GM12878 (cell line): Measurements from ENCODE around the gene IFIT2. TPM values are rescaled to one million over a fixed set of nuclear protein-coding genes. Genes with fewer than 3 reads are reported as not detected.

ENCODE experiments used
- ATAC-seq: fragments of 200-7000 bp; cut with Tn5 transposase; 3 replicates; pipeline ENCODE4 v1.9.1; 2020; ENCODE audit warnings: mild to moderate bottlenecking, moderate library complexity
- BruUV-seq: library from RNA; stranded (reverse); fragments of 400-500 nt; replicated peaks from 2 replicates; lab custom pipeline; 2021; lab: Mats Ljungman, UMichigan
- CTCF ChIA-PET: fragments of 300-600 bp; sonication (Branson Sonifier 250); formaldehyde crosslinking; extraction: SDS; loops from one replicate; lab custom pipeline; 2021; ENCODE audit warnings: inconsistent platforms; lab: Yijun Ruan, JAX
- POLR2A ChIA-PET: fragments of 350-600 bp; formaldehyde crosslinking; extraction: SDS; loops from one replicate; lab custom pipeline; 2021; ENCODE audit warnings: inconsistent platforms; lab: Charles Lee
- RAD21 ChIA-PET: fragments of 300-600 bp; sonication (Branson Sonifier 250); formaldehyde crosslinking; loops from one replicate; lab custom pipeline; 2023; ENCODE audit warnings: antibody characterized with exemption; ENCODE audit not compliant: unreplicated experiment; lab: Charles Lee
- SMC1A ChIA-PET: fragments of 300-600 bp; sonication (Branson Sonifier 250); formaldehyde crosslinking; loops from one replicate; lab custom pipeline; 2023; ENCODE audit not compliant: unreplicated experiment, uncharacterized antibody; lab: Charles Lee
- DNase-seq: peaks from one replicate; pipeline ENCODE4 v3.0.0-alpha.2; 2011; ENCODE audit warnings: low read depth, low spot score
- FAIRE-seq: peaks from 3 replicates; lab custom pipeline; 2011; peaks lifted over from hg19 to GRCh38; lab: Jason Lieb, UNC
- H2AFZ ChIP-seq: 2 replicates; pipeline ENCODE4 v1.6.0; 2011; ENCODE audit warnings: low read depth, low read length, control low read depth; ENCODE audit not compliant: control insufficient read depth
- H3K27ac ChIP-seq: 2 replicates; pipeline ENCODE4 v1.5.1; 2011; ENCODE audit warnings: control low read depth; ENCODE audit not compliant: control insufficient read depth, insufficient read depth
- H3K27me3 ChIP-seq, 2 experiments: replicated peaks in 1 of 2; 2 replicates each; pipeline versions ENCODE4 v1.6.0 to v1.6.1; 2011; ENCODE audit warnings: low read length in 1 of 2; ENCODE audit not compliant: control insufficient read depth in 2 of 2, insufficient read depth in 2 of 2
- H3K36me3 ChIP-seq, 2 experiments: 2 replicates each; pipeline ENCODE4 v1.5.1; 2011; ENCODE audit warnings: low read length in 1 of 2; ENCODE audit not compliant: control insufficient read depth in 2 of 2, insufficient read depth in 2 of 2
- H3K4me1 ChIP-seq: 2 replicates; pipeline ENCODE4 v1.6.1; 2011; ENCODE audit warnings: mild to moderate bottlenecking, low read length, moderate library complexity, mixed read lengths; ENCODE audit not compliant: control insufficient read depth, insufficient read depth
- H3K4me2 ChIP-seq: 2 replicates; pipeline ENCODE4 v1.6.0; 2011; ENCODE audit warnings: control low read depth; ENCODE audit not compliant: control insufficient read depth, insufficient read depth
- H3K4me3 ChIP-seq: fragments of 200-600 bp; sonication (generic); 2 replicates; pipeline ENCODE4 v1.5.1; 2016
- H3K79me2 ChIP-seq: 2 replicates; pipeline ENCODE4 v1.6.0; 2011; ENCODE audit warnings: low read length; ENCODE audit not compliant: control insufficient read depth, insufficient read depth
- H3K9ac ChIP-seq: 2 replicates; pipeline ENCODE4 v1.8.0; 2011; ENCODE audit warnings: low read length, control low read depth, mixed read lengths; ENCODE audit not compliant: control insufficient read depth, insufficient read depth
- H3K9me3 ChIP-seq: replicated peaks from 3 replicates; pipeline ENCODE4 v1.5.1; 2011; ENCODE audit warnings: mild to moderate bottlenecking, low read length; ENCODE audit not compliant: control insufficient read depth, insufficient read depth
- H4K20me1 ChIP-seq: 2 replicates; pipeline ENCODE4 v1.6.0; 2011; ENCODE audit not compliant: control insufficient read depth, insufficient read depth
- ATF7 ChIP-seq: fragments of 450-650 bp; IDR thresholded peaks from 2 replicates; pipeline ENCODE4 v1.6.1; 2016; ENCODE audit warnings: low read depth, mild to moderate bottlenecking
- BMI1 ChIP-seq: fragments of 450-650 bp; IDR thresholded peaks from 2 replicates; pipeline ENCODE4 v1.6.1; 2016; ENCODE audit warnings: mild to moderate bottlenecking, moderate library complexity, borderline replicate concordance
- ESRRA ChIP-seq: IDR thresholded peaks from 2 replicates; pipeline ENCODE4 v1.6.1; 2012; ENCODE audit warnings: mild to moderate bottlenecking, low read length, improper control_type of control experiment
- GATAD2B ChIP-seq: fragments of 450-650 bp; conservative IDR thresholded peaks from 2 replicates; pipeline ENCODE4 v1.6.1; 2017; ENCODE audit warnings: low read depth, mild to moderate bottlenecking, moderate library complexity
- IRF4 ChIP-seq: IDR thresholded peaks from 2 replicates; pipeline ENCODE4 v1.6.1; 2011; ENCODE audit warnings: low read depth, low read length
- LARP7 ChIP-seq: fragments of 450-650 bp; IDR thresholded peaks from 2 replicates; pipeline ENCODE4 v1.6.1; 2017; ENCODE audit warnings: mild to moderate bottlenecking
- MEF2B ChIP-seq: fragments of 450-650 bp; IDR thresholded peaks from 2 replicates; pipeline ENCODE4 v1.6.1; 2018; ENCODE audit warnings: mild to moderate bottlenecking, moderate library complexity; ENCODE audit not compliant: partially characterized antibody, poor library complexity, severe bottlenecking
- PRDM15 ChIP-seq: fragments of 450-650 bp; formaldehyde crosslinking; IDR thresholded peaks from 2 replicates; pipeline ENCODE4 v1.4.0; 2020; ENCODE audit warnings: mild to moderate bottlenecking, moderate library complexity
- WGBS: methylation state at CpG from one replicate; pipeline ENCODE4 v1.1.6; 2016; ENCODE audit warnings: low lambda C conversion rate; ENCODE audit not compliant: insufficient replicate concordance, insufficient coverage; ENCODE audit errors: missing lambda C conversion rate; 5-methylcytosine and 5-hydroxymethylcytosine counted together
- in situ Hi-C: fragments of 300-500 bp; cut with MboI; formaldehyde crosslinking; loops from 9 replicates; pipeline ENCODE4 v1.14.3; 2018; ENCODE audit warnings: mixed read lengths
- intact Hi-C: fragments of 100-400 bp; cut with micrococcal nuclease; formaldehyde crosslinking; loops from one replicate; pipeline ENCODE4 v1.14.2; 2022; ENCODE audit not compliant: unreplicated experiment
- polyA plus RNA-seq, 11 experiments: library from polyadenylated mRNA; depleted of rRNA in 4 of 11; unstranded in 6 of 11; stranded (reverse) in 5 of 11; fragments of >200 nt; fragmentation: Nextera tagmentation in 4 of 11; fragmentation: Illumina TruSeq in 1 of 11; extraction: Ambion mirVana in 4 of 11; extraction: Trizol in 1 of 11; gene quantifications; 1 replicate in 1 of 11; 2 replicates in 10 of 11; pipeline versions ENCODE4 v1.2.1 to v1.2.3, GENCODE V29; 2011 to 2016; ENCODE audit warnings: inconsistent platforms in 2 of 11, missing spikeins in 2 of 11, low read depth in 1 of 11
- total RNA-seq, 4 experiments: library from RNA; depleted of rRNA in 3 of 4; stranded (reverse); fragments of >200 nt in 3 of 4; fragmentation: Illumina TruSeq in 1 of 4; extraction: Trizol in 1 of 4; gene quantifications; 2 replicates each; pipeline versions ENCODE4 v1.2.1 to v1.2.3, GENCODE V29; 2013 to 2021
- TF ChIP-seq, protein P1 (sequence below): IDR thresholded peaks from 2 replicates; pipeline ENCODE4 v1.6.1; 2011; ENCODE audit warnings: mild to moderate bottlenecking, low read depth, low read length, moderate library complexity; ENCODE audit not compliant: insufficient replicate concordance
- TF ChIP-seq, protein P2 (sequence below): IDR thresholded peaks from 2 replicates; pipeline ENCODE4 v1.6.1; 2012; ENCODE audit warnings: low read depth, low read length, improper control_type of control experiment
- TF ChIP-seq, protein P3 (sequence below): IDR thresholded peaks from 2 replicates; pipeline ENCODE4 v1.6.1; 2011; ENCODE audit warnings: borderline replicate concordance, low read depth, mild to moderate bottlenecking, moderate library complexity, low read length; ENCODE audit not compliant: insufficient read depth, poor library complexity, severe bottlenecking

IFIT2 gene
- total and polyA plus RNA-seq, 10 of the 15 experiments (the other 5 are each of a cell fraction or from before 2014, with no cell fraction given) = 5.2 to 14.8 (median 9.7) TPM

DNA sequence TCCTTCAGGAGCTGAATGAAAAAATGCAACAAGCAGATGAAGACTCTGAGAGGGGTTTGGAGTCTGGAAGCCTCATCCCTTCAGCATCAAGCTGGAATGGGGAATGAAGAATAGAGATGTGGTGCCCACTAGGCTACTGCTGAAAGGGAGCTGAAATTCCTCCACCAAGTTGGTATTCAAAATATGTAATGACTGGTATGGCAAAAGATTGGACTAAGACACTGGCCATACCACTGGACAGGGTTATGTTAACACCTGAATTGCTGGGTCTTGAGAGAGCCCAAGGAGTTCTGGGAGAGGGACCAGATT lies 5.4 kb downstream of the IFIT2 start (continued):
- TF ChIP-seq, protein P1, sequence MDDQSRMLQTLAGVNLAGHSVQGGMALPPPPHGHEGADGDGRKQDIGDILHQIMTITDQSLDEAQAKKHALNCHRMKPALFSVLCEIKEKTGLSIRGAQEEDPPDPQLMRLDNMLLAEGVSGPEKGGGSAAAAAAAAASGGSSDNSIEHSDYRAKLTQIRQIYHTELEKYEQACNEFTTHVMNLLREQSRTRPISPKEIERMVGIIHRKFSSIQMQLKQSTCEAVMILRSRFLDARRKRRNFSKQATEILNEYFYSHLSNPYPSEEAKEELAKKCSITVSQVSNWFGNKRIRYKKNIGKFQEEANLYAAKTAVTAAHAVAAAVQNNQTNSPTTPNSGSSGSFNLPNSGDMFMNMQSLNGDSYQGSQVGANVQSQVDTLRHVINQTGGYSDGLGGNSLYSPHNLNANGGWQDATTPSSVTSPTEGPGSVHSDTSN = no peak
- no peak for TF ChIP-seq ESRRA
- TF ChIP-seq, protein P2, sequence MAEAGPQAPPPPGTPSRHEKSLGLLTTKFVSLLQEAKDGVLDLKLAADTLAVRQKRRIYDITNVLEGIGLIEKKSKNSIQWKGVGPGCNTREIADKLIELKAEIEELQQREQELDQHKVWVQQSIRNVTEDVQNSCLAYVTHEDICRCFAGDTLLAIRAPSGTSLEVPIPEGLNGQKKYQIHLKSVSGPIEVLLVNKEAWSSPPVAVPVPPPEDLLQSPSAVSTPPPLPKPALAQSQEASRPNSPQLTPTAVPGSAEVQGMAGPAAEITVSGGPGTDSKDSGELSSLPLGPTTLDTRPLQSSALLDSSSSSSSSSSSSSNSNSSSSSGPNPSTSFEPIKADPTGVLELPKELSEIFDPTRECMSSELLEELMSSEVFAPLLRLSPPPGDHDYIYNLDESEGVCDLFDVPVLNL = no peak
- no peak for TF ChIP-seq ATF7
- no peak for TF ChIP-seq GATAD2B
- TF ChIP-seq MEF2B = no peak
- no peak for TF ChIP-seq IRF4

DNA sequence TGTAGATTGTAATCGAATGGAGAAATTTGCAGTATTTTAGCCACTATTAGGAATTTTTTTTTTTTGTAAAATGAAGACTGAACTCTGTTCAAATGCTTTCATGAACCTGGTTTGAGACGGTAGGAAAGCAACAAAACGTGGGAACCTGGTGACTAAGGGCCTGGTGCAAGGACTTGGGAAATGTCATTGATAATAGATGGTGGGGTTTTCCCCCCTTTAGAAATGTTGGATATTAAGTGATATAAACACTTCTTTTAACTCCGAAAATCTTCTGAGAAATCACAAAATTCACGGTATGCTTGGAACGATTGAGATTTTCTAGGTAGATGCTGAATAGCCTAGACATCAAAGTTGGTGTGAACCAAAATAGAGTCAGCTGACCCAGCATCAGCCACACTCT lies 6.4 kb downstream of the IFIT2 start:
- no peaks in the 10 kb centered on the region for H3K9me3 ChIP-seq
- intact Hi-C loops (no loop called here), in situ Hi-C loops (no loop called here)
- 0 out of 4 replicates have a peak, but pooled peaks cover 0 to 2% of the 10 kb centered on the region in 2 experiments for H3K36me3 ChIP-seq
- WGBS = 89% methylated on average over 6 of the region's 6 CpGs
- SMC1A ChIA-PET = interaction anchor here (0.8 kb wide), 1 partner anchor 38 kb away, joined by 3 read pairs; no protein-coding TSS in a partner anchor
- DNase-seq (no peak), FAIRE-seq (no peak), ATAC-seq (no peak)
- H3K27me3 ChIP-seq = no peaks in the 10 kb centered on the region
- BruUV-seq = no TSS peak
- H3K9ac ChIP-seq = no peak overlapping the region
- H3K79me2 ChIP-seq = peaks cover 10% of the 10 kb centered on the region
- no peak overlapping the region for H2AFZ ChIP-seq
- POLR2A ChIA-PET = no interaction called here
- RAD21 ChIA-PET = no interaction called here
- TF ChIP-seq PRDM15 (CRISPR knock-in tag) (no peak), LARP7 (no peak), BMI1 (no peak)
- TF ChIP-seq, protein P3, sequence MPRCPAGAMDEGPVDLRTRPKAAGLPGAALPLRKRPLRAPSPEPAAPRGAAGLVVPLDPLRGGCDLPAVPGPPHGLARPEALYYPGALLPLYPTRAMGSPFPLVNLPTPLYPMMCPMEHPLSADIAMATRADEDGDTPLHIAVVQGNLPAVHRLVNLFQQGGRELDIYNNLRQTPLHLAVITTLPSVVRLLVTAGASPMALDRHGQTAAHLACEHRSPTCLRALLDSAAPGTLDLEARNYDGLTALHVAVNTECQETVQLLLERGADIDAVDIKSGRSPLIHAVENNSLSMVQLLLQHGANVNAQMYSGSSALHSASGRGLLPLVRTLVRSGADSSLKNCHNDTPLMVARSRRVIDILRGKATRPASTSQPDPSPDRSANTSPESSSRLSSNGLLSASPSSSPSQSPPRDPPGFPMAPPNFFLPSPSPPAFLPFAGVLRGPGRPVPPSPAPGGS = no peak
- no peaks in the 10 kb centered on the region; the same call in 1 of the 2 replicates for H3K4me1 ChIP-seq
- no peak overlapping the region for H3K4me2 ChIP-seq
- no peak overlapping the region for H3K4me3 ChIP-seq
- H3K27ac ChIP-seq = no peak overlapping the region
- no peaks in the 10 kb centered on the region for H4K20me1 ChIP-seq
- CTCF ChIA-PET = interaction anchor here (4.8 kb wide), 1 partner anchor 60 kb away, joined by 25 read pairs; no protein-coding TSS in a partner anchor
